A549 (cell line): ENCODE results near the gene SPOP. TPM values are rescaled to one million over a fixed set of nuclear protein-coding genes. Genes with fewer than 3 reads are reported as not detected.
A peak's percentile ranks its signal among the peaks of the same experiment; 100 is the strongest.

Experiments used
- ATAC-seq, 2 experiments: fragments of 200-7000 bp in 1 of 2; fragments of >200 bp in 1 of 2; cut with Nextera tagmentation in 1 of 2; cut with Tn5 transposase in 1 of 2; 3 replicates each; pipeline versions ENCODE4 v1.8.0 to v1.9.1; 2018 to 2020; ENCODE audit warnings: mild to moderate bottlenecking in 1 of 2, moderate library complexity in 1 of 2
- CTCF ChIA-PET: fragments of 300-600 bp; sonication (Branson Sonifier 250); formaldehyde crosslinking; extraction: SDS; loops from one replicate; lab custom pipeline; 2021; ENCODE audit warnings: antibody characterized with exemption, inconsistent platforms; lab: Yijun Ruan, JAX
- POLR2A ChIA-PET: fragments of 350-600 bp; formaldehyde crosslinking; extraction: SDS; loops from one replicate; lab custom pipeline; 2021; ENCODE audit warnings: antibody characterized with exemption, inconsistent platforms; lab: Yijun Ruan, JAX
- DNase-seq, 2 experiments: peaks; one replicate each; pipeline versions ENCODE4 v3.0.0 to v3.0.0-alpha.2; 2011 to 2016; ENCODE audit warnings: low read depth in 1 of 2, low spot score in 1 of 2
- FAIRE-seq: peaks from 2 replicates; lab custom pipeline; 2011; peaks lifted over from hg19 to GRCh38; lab: Jason Lieb, UNC
- H3K27ac ChIP-seq, 2 experiments: fragments of >200 bp; sonication (Bioruptor Twin); formaldehyde crosslinking; 3 replicates each; pipeline ENCODE4 v1.5.1; 2016 to 2017
- H3K4me1 ChIP-seq: fragments of >200 bp; sonication (Bioruptor Twin); formaldehyde crosslinking; 3 replicates; pipeline ENCODE4 v1.6.1; 2016
- H3K4me2 ChIP-seq: fragments of >200 bp; sonication (Bioruptor Twin); formaldehyde crosslinking; 3 replicates; pipeline ENCODE4 v1.6.1; 2016
- H3K4me3 ChIP-seq: fragments of >200 bp; sonication (Bioruptor Twin); formaldehyde crosslinking; 3 replicates; pipeline ENCODE4 v1.5.1; 2016
- H3K9me3 ChIP-seq: fragments of >200 bp; sonication (Bioruptor Twin); formaldehyde crosslinking; 3 replicates; pipeline ENCODE4 v1.6.1; 2016
- ATOH8 ChIP-seq: fragments of 250-450 bp; sonication (Bioruptor Pico); IDR thresholded peaks from 2 replicates; pipeline ENCODE4 v1.5.0; 2020; ENCODE audit warnings: low read depth, mild to moderate bottlenecking, moderate library complexity
- EHMT2 ChIP-seq: fragments of 200-600 bp; sonication (generic); IDR thresholded peaks from 2 replicates; pipeline ENCODE4 v1.6.1; 2016; ENCODE audit warnings: antibody characterized with exemption, low read depth, mild to moderate bottlenecking, moderate library complexity
- FOXS1 ChIP-seq: fragments of 250-450 bp; sonication (Bioruptor Pico); IDR thresholded peaks from 2 replicates; pipeline ENCODE4 v1.5.0; 2020; ENCODE audit warnings: mild to moderate bottlenecking, moderate library complexity
- HDAC2 ChIP-seq: fragments of 200-600 bp; sonication (generic); IDR thresholded peaks from 2 replicates; pipeline ENCODE4 v1.6.1; 2016
- HMGXB4 ChIP-seq: fragments of 250-450 bp; sonication (Bioruptor Pico); IDR thresholded peaks from 2 replicates; pipeline ENCODE4 v1.5.0; 2021; ENCODE audit warnings: mild to moderate bottlenecking, moderate library complexity, borderline replicate concordance
- HOXA7 ChIP-seq: fragments of 250-450 bp; sonication (Bioruptor Pico); IDR thresholded peaks from 2 replicates; pipeline ENCODE4 v1.5.0; 2020; ENCODE audit warnings: mild to moderate bottlenecking, moderate library complexity
- KDM5A ChIP-seq: fragments of 200-600 bp; sonication (generic); IDR thresholded peaks from 2 replicates; pipeline ENCODE4 v1.6.1; 2016; ENCODE audit warnings: antibody characterized with exemption, mild to moderate bottlenecking
- MAZ ChIP-seq: fragments of 150-350 bp; IDR thresholded peaks from 2 replicates; pipeline ENCODE4 v1.6.1; 2014; ENCODE audit warnings: antibody characterized with exemption, low read depth, low read length, borderline replicate concordance
- POLR2AphosphoS2 ChIP-seq: conservative IDR thresholded peaks from 2 replicates; pipeline ENCODE4 v1.6.1; 2012; ENCODE audit warnings: low read length, improper control_type of control experiment, inconsistent platforms
- RFX5 ChIP-seq: fragments of 450-650 bp; IDR thresholded peaks from 2 replicates; pipeline ENCODE4 v1.7.1; 2014; ENCODE audit warnings: antibody characterized with exemption, mild to moderate bottlenecking, moderate library complexity
- RNF2 ChIP-seq: fragments of 200-600 bp; sonication (generic); IDR thresholded peaks from 2 replicates; pipeline ENCODE4 v1.6.1; 2016; ENCODE audit warnings: low read depth, mild to moderate bottlenecking, antibody characterized with exemption, moderate library complexity, borderline replicate concordance
- SREBF2 ChIP-seq: fragments of 450-650 bp; IDR thresholded peaks from 2 replicates; pipeline ENCODE4 v1.6.1; 2014; ENCODE audit warnings: mild to moderate bottlenecking, moderate library complexity
- WGBS: methylation state at CpG from one replicate; pipeline ENCODE4 v1.1.6; 2017; ENCODE audit errors: missing lambda C conversion rate; 5-methylcytosine and 5-hydroxymethylcytosine counted together
- polyA plus RNA-seq, 4 experiments: library from polyadenylated mRNA; depleted of rRNA in 3 of 4; stranded (reverse); fragments of >200 nt; fragmentation: RNase III in 1 of 4; extraction: RNeasy Plus Mini Kit Qiagen cat#74134 plus additional on column Dnase treatment in 1 of 4; gene quantifications; 2 replicates in 3 of 4; 3 replicates in 1 of 4; pipeline ENCODE4 v1.2.3, GENCODE V29; 2011 to 2017
- TF ChIP-seq, protein P1 (sequence below): fragments of >200 bp; sonication (Bioruptor Twin); formaldehyde crosslinking; IDR thresholded peaks from 3 replicates; pipeline ENCODE4 v1.6.1; 2016
- TF ChIP-seq, protein P2 (sequence below): IDR thresholded peaks from 2 replicates; pipeline ENCODE4 v1.6.1; 2012
- TF ChIP-seq, protein P3 (sequence below): fragments of >200 bp; sonication (Bioruptor Twin); formaldehyde crosslinking; IDR thresholded peaks from 2 replicates; pipeline ENCODE4 v1.6.1; 2016

The SPOP gene
- polyA plus RNA-seq, 2 of the 4 experiments (the other 2 are of a cell fraction), result 49.5 to 57.2 TPM

DNA sequence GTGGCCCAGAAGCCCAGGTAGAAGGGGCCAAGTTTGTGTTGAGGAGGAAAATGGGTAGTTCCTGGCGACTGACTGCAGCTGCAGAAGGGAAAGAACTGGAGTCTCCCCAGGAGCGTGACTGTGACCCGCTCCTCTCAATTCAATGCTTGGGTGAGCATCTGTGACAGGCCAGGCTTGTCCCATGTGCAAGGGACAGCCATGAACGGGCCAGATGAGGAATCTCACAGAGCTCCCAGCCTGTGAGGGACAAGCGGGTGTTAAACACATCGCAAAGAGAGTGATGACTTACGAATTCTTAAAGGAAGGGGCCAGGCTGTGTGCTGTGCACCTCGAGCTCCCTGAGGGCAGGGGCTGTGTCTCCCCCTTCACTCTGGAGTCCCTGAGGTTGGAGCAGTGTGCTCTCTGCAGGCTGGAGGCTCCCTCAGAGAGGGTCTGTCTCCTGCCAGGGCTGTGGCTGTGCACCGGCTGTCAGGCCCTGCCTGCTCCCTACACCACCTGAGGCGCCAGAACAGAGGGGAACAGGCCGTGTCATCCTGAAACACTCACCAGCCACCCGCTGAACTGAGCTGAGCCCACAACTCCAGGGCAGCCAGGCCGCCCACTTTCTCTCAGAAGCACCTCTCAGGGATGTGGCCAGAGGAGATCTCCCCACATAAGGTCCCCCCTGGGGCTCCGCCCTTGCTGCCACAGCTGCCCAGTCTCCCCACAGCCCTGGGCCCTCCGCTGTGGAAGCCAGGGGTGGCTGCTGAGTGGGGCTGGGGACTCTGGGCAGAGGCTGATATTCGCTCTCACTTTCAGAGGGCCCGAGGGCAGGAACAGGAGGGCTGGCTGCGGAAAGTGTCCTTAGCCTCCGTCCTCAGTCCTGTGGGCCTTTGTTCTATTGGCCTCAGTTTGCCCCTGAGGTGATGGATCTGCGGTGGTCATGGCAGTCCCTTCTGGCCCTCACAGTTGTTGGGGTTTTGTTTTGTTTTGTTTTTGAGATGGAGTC, 127.9 kb downstream of the SPOP start:
- Histone ChIP-seq H3K4me3 (no peak overlapping the region), H3K4me1 (no peaks in the 10 kb centered on the region), H3K27ac (no peak overlapping the region), H3K4me2 (no peak overlapping the region), H3K9me3 (no peaks in the 10 kb centered on the region)
- ChIA-PET CTCF (interaction anchor here (1.1 to 16.1 kb wide), 6 partner anchors 21 to 234 kb away, joined by 3 to 317 read pairs (median 22); partner anchors contain the start of gene NXPH3), POLR2A (no interaction called here)
- DNase-seq (no peak), FAIRE-seq (no peak), ATAC-seq (peak in 1 of 2 experiments; percentile 15; a peak in 2 of 6 replicates)
- 79% methylated on average over 18 of the region's 20 CpGs for WGBS
- TF ChIP-seq, protein P1, sequence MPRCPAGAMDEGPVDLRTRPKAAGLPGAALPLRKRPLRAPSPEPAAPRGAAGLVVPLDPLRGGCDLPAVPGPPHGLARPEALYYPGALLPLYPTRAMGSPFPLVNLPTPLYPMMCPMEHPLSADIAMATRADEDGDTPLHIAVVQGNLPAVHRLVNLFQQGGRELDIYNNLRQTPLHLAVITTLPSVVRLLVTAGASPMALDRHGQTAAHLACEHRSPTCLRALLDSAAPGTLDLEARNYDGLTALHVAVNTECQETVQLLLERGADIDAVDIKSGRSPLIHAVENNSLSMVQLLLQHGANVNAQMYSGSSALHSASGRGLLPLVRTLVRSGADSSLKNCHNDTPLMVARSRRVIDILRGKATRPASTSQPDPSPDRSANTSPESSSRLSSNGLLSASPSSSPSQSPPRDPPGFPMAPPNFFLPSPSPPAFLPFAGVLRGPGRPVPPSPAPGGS, result no peak
- TF ChIP-seq KDM5A, result no peak
- no peak for TF ChIP-seq HDAC2
- TF ChIP-seq RFX5, result no peak
- TF ChIP-seq FOXS1, result no peak
- no peak for TF ChIP-seq POLR2AphosphoS2
- no peak for TF ChIP-seq HMGXB4
- no peak for TF ChIP-seq HOXA7 (CRISPR knock-in tag)
- TF ChIP-seq MAZ, result no peak

DNA sequence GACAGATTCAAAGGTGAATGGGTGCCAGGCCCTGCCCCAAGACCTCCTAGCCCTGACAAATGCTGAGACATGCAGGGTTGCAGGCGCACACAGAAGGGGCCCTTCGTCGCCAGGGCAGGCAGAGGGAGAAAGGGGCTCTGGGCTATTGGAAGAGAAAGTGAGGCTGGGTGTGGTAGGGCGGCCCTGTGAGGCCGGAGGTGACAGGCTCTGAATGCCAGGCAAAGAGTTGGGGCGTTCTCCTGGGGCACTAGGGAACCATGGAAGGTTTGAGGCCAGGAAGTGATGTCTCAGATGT, 128.6 kb downstream of the SPOP start:
- no peak overlapping the region for H3K4me2 ChIP-seq
- DNase-seq (no peak), FAIRE-seq (no peak), ATAC-seq (no peak)
- no peaks in the 10 kb centered on the region for H3K9me3 ChIP-seq
- no peak overlapping the region for H3K27ac ChIP-seq
- no peak overlapping the region for H3K4me3 ChIP-seq
- POLR2A ChIA-PET, result no interaction called here
- TF ChIP-seq RNF2 (no peak), EHMT2 (no peak), SREBF2 (no peak), ATOH8 (CRISPR knock-in tag) (no peak)
- TF ChIP-seq, protein P2, sequence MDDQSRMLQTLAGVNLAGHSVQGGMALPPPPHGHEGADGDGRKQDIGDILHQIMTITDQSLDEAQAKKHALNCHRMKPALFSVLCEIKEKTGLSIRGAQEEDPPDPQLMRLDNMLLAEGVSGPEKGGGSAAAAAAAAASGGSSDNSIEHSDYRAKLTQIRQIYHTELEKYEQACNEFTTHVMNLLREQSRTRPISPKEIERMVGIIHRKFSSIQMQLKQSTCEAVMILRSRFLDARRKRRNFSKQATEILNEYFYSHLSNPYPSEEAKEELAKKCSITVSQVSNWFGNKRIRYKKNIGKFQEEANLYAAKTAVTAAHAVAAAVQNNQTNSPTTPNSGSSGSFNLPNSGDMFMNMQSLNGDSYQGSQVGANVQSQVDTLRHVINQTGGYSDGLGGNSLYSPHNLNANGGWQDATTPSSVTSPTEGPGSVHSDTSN, result no peak
- TF ChIP-seq, protein P3, sequence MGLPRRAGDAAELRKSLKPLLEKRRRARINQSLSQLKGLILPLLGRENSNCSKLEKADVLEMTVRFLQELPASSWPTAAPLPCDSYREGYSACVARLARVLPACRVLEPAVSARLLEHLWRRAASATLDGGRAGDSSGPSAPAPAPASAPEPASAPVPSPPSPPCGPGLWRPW, result no peak
- WGBS, result 82% methylated on average over 6 of the region's 6 CpGs
- CTCF ChIA-PET, result interaction anchor here (1.2 to 16.1 kb wide), 4 partner anchors 21 to 233 kb away, joined by 3 to 317 read pairs (median 149); partner anchors contain the start of gene NXPH3
- no peaks in the 10 kb centered on the region for H3K4me1 ChIP-seq

Other genes starting within 250 kb of the SPOP start
- gene NGFR, start 182.8 kb downstream of the SPOP start, polyA plus RNA-seq (2011; rRNA removed), result 0.09 and 0.18 TPM in 2 replicates
- 0.12 to 0.14 TPM (median 0.13 TPM) in 3 replicates for gene NGFR, start 182.8 kb downstream of the SPOP start, polyA plus RNA-seq (2017; fragmentation: RNase III; extraction: RNeasy Plus Mini Kit Qiagen cat#74134 plus additional on column Dnase treatment)
- 0.07 and 0.12 TPM in 2 replicates for gene NXPH3, start 102.2 kb downstream of the SPOP start, polyA plus RNA-seq (2011; rRNA removed)
- 0.17 to 0.30 TPM (median 0.20 TPM) in 3 replicates for gene NXPH3, start 102.2 kb downstream of the SPOP start, polyA plus RNA-seq (2017; fragmentation: RNase III; extraction: RNeasy Plus Mini Kit Qiagen cat#74134 plus additional on column Dnase treatment)
- 191 and 287 TPM in 2 replicates for gene SLC35B1, start 29.9 kb upstream of the SPOP start, polyA plus RNA-seq (2011; rRNA removed)
- gene SLC35B1, start 29.9 kb upstream of the SPOP start, polyA plus RNA-seq (2017; fragmentation: RNase III; extraction: RNeasy Plus Mini Kit Qiagen cat#74134 plus additional on column Dnase treatment), result 72.7 to 79.9 TPM (median 77.9 TPM) in 3 replicates
- 1.8 TPM in 2 replicates for gene FAM117A, start 86.0 kb upstream of the SPOP start, polyA plus RNA-seq (2011; rRNA removed)
- 1.00 to 1.8 TPM (median 1.5 TPM) in 3 replicates for gene FAM117A, start 86.0 kb upstream of the SPOP start, polyA plus RNA-seq (2017; fragmentation: RNase III; extraction: RNeasy Plus Mini Kit Qiagen cat#74134 plus additional on column Dnase treatment)
- gene KAT7, start 110.6 kb upstream of the SPOP start, polyA plus RNA-seq (2011; rRNA removed), result 48.7 and 55.8 TPM in 2 replicates
- 31.2 to 33.2 TPM (median 32.5 TPM) in 3 replicates for gene KAT7, start 110.6 kb upstream of the SPOP start, polyA plus RNA-seq (2017; fragmentation: RNase III; extraction: RNeasy Plus Mini Kit Qiagen cat#74134 plus additional on column Dnase treatment)
- gene TAC4, start 170.0 kb upstream of the SPOP start, polyA plus RNA-seq (2011; rRNA removed), result not detected in 2 replicates
- not detected in 3 replicates for gene TAC4, start 170.0 kb upstream of the SPOP start, polyA plus RNA-seq (2017; fragmentation: RNase III; extraction: RNeasy Plus Mini Kit Qiagen cat#74134 plus additional on column Dnase treatment)